Hematopoietic multipotent progenitor cell treated with erythropoietin and hydrocortisone succinate and interleukin-3 and kit ligand, for 8 days (in vitro differentiated cells): Measurements from ENCODE around the gene WASF2.
A peak's percentile ranks its signal among the peaks of the same experiment; 100 is the strongest.
"Not testable (repeated sequence)": the region's sequence is repeated elsewhere in the genome, so short reads cannot be mapped to it uniquely, and the experiment has no call there.

Source experiments
- DNase-seq: peaks from one replicate; pipeline ENCODE4 v3.0.0-alpha.2; 2015

Gene WASF2

DNA sequence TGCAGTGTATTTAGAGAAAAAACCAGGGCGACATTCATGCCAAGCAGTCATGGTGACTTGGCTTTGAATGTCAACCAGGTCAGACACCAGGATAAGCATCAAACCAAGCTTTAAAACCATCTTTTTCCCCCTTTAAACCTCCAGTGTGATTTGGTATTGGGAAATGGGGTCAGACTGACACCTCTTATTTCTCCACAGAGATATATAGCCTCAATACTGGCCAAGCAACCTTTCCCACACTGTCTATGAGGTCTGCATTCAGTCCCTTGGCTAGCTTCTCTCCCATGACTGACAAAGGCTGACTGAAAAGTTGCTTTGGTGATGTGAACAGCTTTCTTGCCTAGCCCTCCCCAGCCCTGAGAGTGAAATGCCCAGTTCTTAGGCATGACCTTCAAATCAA lies 75.9 kb downstream of the WASF2 start:
- no peak for DNase-seq

- no peak for DNase-seq
These were observed 77.0 kb downstream of the WASF2 start for GRCh38 chr1:27413004-27413403.

DNA sequence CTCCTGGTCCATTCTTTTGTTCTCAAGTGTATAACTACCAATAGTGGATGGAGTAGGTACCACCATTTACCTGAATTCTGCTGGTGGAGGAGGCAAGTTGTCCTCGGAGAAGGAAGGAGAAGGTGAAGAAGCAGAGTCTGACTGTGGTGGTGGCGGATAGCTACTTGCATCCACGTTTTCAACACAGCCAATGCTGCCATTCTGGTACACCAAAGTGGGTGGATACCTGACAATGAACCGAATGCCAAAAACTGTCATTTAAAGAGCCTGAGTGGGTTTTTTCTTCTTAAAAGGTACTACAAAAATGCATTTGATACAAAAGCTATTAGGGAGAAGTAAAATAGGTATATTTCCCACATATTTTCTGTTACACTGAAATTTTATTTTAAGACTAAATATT lies 77.5 kb downstream of the WASF2 start:
- no peak for DNase-seq

- no peak for DNase-seq
These were observed 79.3 kb downstream of the WASF2 start for GRCh38 chr1:27410709-27411108.

- no peak for DNase-seq
These were observed 80.3 kb downstream of the WASF2 start for GRCh38 chr1:27409669-27410068.

GRCh38 chr1:27408151-27408550 lies 81.8 kb downstream of the WASF2 start:
- DNase-seq, result no peak

DNA sequence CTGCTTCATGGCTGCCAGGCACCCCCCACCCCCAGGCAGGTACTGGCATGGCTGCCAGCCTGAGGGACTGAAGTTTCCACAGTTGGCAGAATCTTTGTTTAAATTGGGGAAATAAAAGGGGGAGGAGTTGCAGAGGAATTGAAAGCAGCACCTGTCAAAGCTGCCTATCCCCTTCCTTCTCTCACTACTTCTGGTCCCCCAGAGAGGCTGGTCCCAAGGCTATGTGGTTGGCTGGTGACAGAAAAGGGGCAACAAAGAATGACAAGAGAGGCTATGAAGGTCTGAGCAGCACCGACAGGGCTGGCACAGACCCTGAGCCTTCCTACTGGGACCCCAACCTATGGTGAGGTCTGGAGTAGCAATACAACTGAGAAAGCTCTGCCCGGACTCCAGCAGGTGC lies 83.2 kb downstream of the WASF2 start:
- DNase-seq, result not testable (repeated sequence)

- no peak for DNase-seq
These were observed 83.6 kb downstream of the WASF2 start for GRCh38 chr1:27406362-27406680.

- not testable (repeated sequence) for DNase-seq
These were observed 84.2 kb downstream of the WASF2 start for GRCh38 chr1:27405598-27406361.

DNA sequence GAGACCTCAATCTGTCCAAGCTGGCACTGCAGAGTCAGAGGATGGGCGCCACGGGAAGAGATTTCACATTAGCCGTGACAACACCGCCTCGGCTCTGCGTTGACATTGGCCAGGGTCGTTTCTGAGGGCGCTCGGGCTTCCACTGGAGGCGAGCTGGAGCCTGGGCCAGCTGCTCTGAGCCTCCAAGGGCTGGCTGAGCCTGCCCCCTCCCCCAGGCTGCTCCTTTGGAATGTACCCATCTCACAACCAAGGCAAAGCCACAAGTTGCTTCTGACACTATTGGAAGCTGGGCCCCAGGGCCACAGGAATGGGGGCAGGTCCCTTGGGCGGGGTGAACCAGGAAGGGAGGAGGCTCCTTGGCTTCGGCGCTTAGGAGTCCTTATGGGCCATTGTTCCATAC lies 84.9 kb downstream of the WASF2 start:
- no peak for DNase-seq

- DNase-seq, result no peak
These were observed 86.0 kb downstream of the WASF2 start for GRCh38 chr1:27403931-27404330.

- peak; percentile 60 for DNase-seq
These were observed 86.8 kb downstream of the WASF2 start for GRCh38 chr1:27403065-27403726.

GRCh38 chr1:27402349-27402754 lies 87.6 kb downstream of the WASF2 start:
- DNase-seq, result peak; percentile 70

- no peak for DNase-seq
These were observed 89.0 kb downstream of the WASF2 start for GRCh38 chr1:27400963-27401341.

DNA sequence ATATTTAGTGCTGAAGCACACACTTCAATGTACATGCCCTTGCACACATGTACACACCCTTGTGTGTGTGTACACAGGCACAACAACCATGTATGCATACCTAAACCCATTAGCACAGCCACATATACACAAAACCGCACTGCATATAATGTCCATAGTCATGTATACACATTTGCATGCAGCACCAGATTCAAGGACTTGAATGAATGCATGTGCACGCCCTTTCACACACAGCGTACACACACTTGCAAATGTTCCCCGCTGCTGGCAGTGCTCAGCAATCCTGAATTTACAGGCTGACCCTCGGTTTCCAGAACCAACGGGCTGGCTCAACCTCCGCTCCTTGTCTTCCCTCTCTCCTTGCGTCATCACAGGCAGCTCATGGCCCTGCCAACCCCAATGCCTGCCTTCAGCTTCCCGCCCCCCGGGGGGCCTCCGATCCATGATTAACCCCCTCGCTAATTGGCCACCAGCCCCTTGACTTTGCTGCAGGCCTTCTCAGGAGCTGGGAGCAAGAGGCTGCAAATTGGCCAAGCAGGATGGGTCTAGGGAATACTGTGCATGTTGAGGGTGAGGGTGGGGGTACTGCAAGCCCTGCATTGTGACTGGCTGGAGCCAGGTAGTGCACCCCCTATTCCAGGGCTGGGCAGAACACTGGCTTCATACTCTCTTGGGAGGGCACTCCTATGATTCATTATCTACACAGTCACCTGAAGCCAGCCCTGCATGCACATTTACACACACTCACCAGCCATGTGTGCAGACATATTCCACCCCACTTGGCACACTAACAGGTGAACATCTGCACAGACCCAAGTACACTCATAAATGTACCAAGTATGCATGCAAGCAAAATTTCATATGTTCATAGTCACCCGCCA lies 89.6 kb downstream of the WASF2 start:
- DNase-seq, result no peak

GRCh38 chr1:27399251-27400025 lies 90.5 kb downstream of the WASF2 start:
- no peak for DNase-seq

DNA sequence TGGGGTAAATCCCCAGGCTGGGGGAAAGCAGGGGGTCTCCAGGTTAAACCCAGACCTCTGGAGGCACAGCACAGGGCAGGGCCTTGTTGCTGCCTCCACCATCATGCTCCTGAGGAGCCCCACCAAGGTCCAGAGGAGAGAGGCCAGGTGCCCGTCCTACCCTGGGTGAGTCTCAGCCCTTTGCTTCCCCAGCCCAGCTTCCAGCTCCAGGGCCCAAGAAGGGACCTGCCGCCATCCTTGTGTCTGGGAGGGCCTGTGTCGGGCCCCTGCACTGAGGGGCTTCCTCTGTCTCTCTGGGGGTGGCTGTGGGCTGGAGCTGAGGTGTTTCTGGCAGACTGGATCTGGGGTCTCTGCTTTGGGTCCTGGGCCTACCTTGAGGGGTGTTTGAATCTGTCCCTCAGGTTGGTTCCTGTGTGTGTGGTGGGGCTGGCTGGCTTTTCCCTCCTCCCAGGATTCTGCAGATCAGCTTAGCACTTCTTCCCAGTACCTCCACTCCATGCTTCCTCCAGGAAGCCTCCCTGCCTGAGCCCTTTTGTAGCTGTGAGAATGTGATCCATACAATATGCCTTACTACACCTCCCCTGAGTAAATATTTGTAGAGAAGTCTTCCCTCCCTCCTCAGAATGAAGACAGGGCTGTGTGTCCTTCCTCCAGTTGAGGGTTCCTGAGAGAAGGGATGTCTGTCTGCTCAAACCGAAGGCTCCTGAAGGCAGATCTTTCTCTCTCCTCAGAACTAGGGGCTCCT lies 91.4 kb downstream of the WASF2 start:
- DNase-seq, result no peak

DNA sequence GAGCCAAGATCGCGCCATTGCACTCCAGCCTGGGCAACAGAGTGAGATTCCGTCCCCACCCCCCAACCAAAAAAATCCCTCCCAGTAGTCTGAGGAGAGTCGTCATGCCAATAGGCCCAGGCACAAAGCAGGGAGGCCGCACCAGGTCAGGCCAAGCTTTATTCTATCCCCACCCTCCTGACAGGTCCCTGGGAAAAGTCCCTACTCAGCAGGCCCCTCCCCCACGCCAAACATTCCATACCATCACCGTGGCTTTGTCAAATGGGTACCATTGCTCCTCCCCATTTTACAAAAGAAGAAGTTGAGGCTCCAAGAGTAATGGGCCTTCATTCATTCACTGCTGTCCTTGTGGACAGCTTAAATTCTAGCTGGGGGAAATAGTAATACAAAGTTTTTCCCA lies 92.2 kb downstream of the WASF2 start:
- DNase-seq, result no peak

- DNase-seq, result no peak
These were observed 92.9 kb downstream of the WASF2 start for GRCh38 chr1:27397110-27397509.

- peak; percentile 76 for DNase-seq
These were observed 94.3 kb downstream of the WASF2 start for GRCh38 chr1:27395441-27396195.

- no peak for DNase-seq
These were observed 95.0 kb downstream of the WASF2 start for GRCh38 chr1:27394925-27395324.

DNA sequence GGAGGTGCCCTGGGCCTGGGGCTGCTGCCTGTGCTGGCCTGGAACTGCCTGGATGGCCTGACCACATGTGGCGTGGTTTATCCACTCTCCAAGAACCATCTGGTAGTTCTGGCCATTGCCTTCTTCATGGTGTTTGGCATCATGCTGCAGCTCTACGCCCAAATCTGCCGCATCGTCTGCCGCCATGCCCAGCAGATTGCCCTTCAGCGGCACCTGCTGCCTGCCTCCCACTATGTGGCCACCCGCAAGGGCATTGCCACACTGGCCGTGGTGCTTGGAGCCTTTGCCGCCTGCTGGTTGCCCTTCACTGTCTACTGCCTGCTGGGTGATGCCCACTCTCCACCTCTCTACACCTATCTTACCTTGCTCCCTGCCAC lies 95.7 kb downstream of the WASF2 start:
- DNase-seq, result no peak
